ENCODE measurements around the gene POU2AF2. TPM values are rescaled to one million over a fixed set of nuclear protein-coding genes. Genes with fewer than 3 reads are reported as not detected.
"Not testable (repeated sequence)": the region's sequence is repeated elsewhere in the genome, so short reads cannot be mapped to it uniquely, and the experiment has no call there.

Gene POU2AF2
- total and polyA plus RNA-seq, 2 donors from 2014 or later = not detected

- intact Hi-C loops (cut with DNase I) = no loop called here
- DNase-seq (no peak), FAIRE-seq (no peak)
- no peak for TF ChIP-seq CTCF (IDR thresholded peaks at IDR 0.05; ENCODE audit: borderline replicate concordance, extremely low read depth, insufficient read depth)
- no peaks in the 10 kb centered on the region for H3K4me1 ChIP-seq (ENCODE audit: control insufficient read depth in 2 of 3, insufficient read depth in 2 of 3, low read depth in 1 of 3, low read length in 3 of 3)
- H3K36me3 ChIP-seq (ENCODE audit: control insufficient read depth in 2 of 3, insufficient read depth in 3 of 3, low read length in 3 of 3) = no peaks in the 10 kb centered on the region
- H3K27ac ChIP-seq (ENCODE audit: low read depth in 2 of 2, low read length in 2 of 2) = no peak overlapping the region
- H3K4me3 ChIP-seq (ENCODE audit: low read length in 3 of 3) = no peak overlapping the region
- H3K9me3 ChIP-seq (ENCODE audit: control insufficient read depth in 2 of 3, insufficient read depth in 1 of 3, low read length in 3 of 3) = no peaks in the 10 kb centered on the region
- no peaks in the 10 kb centered on the region for H3K27me3 ChIP-seq (ENCODE audit: control insufficient read depth, insufficient read depth, low read length)
- H3K9ac ChIP-seq (ENCODE audit: low read length in 3 of 3) = no peak overlapping the region
Observed at GRCh38 chr11:111310723-111311122, 65.2 kb downstream of the POU2AF2 start.

- intact Hi-C loops (cut with DNase I) = no loop called here
- no peak overlapping the region for H3K27ac ChIP-seq (ENCODE audit: low read depth in 2 of 2, low read length in 2 of 2)
Observed at GRCh38 chr11:111312076-111312475, 66.6 kb downstream of the POU2AF2 start.

GRCh38 chr11:111319296-111319695 lies 73.8 kb downstream of the POU2AF2 start:
- DNase-seq (no peak), FAIRE-seq (no peak)
- TF ChIP-seq CTCF (IDR thresholded peaks at IDR 0.05; ENCODE audit: borderline replicate concordance, extremely low read depth, insufficient read depth) = no peak
- Histone ChIP-seq H3K4me1 (ENCODE audit: control insufficient read depth in 2 of 3, insufficient read depth in 2 of 3, low read depth in 1 of 3, low read length in 3 of 3) (peaks cover 0 to 18% (median 14%) of the 10 kb centered on the region in 3 donors), H3K9me3 (ENCODE audit: control insufficient read depth in 2 of 3, insufficient read depth in 1 of 3, low read length in 3 of 3) (no peaks in the 10 kb centered on the region), H3K27me3 (ENCODE audit: control insufficient read depth, insufficient read depth, low read length) (no peaks in the 10 kb centered on the region), H3K4me3 (ENCODE audit: low read length in 3 of 3) (no peak overlapping the region), H3K27ac (ENCODE audit: low read depth in 2 of 2, low read length in 2 of 2) (no peak overlapping the region), H3K9ac (ENCODE audit: low read length in 3 of 3) (no peak overlapping the region), H3K36me3 (ENCODE audit: control insufficient read depth in 2 of 3, insufficient read depth in 3 of 3, low read length in 3 of 3) (no peaks in the 10 kb centered on the region)
- intact Hi-C loops (cut with DNase I) = no loop called here

More at GRCh38 chr11:111312076-111312475, 66.6 kb downstream of the POU2AF2 start:
- H3K4me3 ChIP-seq (ENCODE audit: low read length in 3 of 3) = no peak overlapping the region
- no peaks in the 10 kb centered on the region for H3K27me3 ChIP-seq (ENCODE audit: control insufficient read depth, insufficient read depth, low read length)
- no peak overlapping the region for H3K9ac ChIP-seq (ENCODE audit: low read length in 3 of 3)
- FAIRE-seq = no peak
- no peak for DNase-seq
- H3K36me3 ChIP-seq (ENCODE audit: control insufficient read depth in 2 of 3, insufficient read depth in 3 of 3, low read length in 3 of 3) = no peaks in the 10 kb centered on the region
- no peaks in the 10 kb centered on the region for H3K4me1 ChIP-seq (ENCODE audit: control insufficient read depth in 2 of 3, insufficient read depth in 2 of 3, low read depth in 1 of 3, low read length in 3 of 3)
- no peak for TF ChIP-seq CTCF (IDR thresholded peaks at IDR 0.05; ENCODE audit: borderline replicate concordance, extremely low read depth, insufficient read depth)
- no peaks in the 10 kb centered on the region for H3K9me3 ChIP-seq (ENCODE audit: control insufficient read depth in 2 of 3, insufficient read depth in 1 of 3, low read length in 3 of 3)

GRCh38 chr11:111320199-111320598 lies 74.7 kb downstream of the POU2AF2 start:
- DNase-seq; H3K9ac ChIP-seq (ENCODE audit: low read length in 3 of 3); H3K27me3 ChIP-seq (ENCODE audit: control insufficient read depth, insufficient read depth, low read length); FAIRE-seq; H3K36me3 ChIP-seq (ENCODE audit: control insufficient read depth in 2 of 3, insufficient read depth in 3 of 3, low read length in 3 of 3); intact Hi-C loops (cut with DNase I); H3K4me3 ChIP-seq (ENCODE audit: low read length in 3 of 3); H3K9me3 ChIP-seq (ENCODE audit: control insufficient read depth in 2 of 3, insufficient read depth in 1 of 3, low read length in 3 of 3): not testable (repeated sequence)
- Histone ChIP-seq H3K4me1 (ENCODE audit: control insufficient read depth in 2 of 3, insufficient read depth in 2 of 3, low read depth in 1 of 3, low read length in 3 of 3) (peaks cover 0 to 18% (median 14%) of the 10 kb centered on the region in 3 donors), H3K27ac (ENCODE audit: low read depth in 2 of 2, low read length in 2 of 2) (peak overlapping the region; percentile 20 to 60)
